GM12865 (cell line): ENCODE results near the gene NKTR.
A peak's percentile ranks its signal among the peaks of the same experiment; 100 is the strongest.

Experiments
- DNase-seq: peaks from one replicate; pipeline ENCODE4 v3.0.0; 2010; ENCODE audit warnings: low read depth
- H3K4me3 ChIP-seq: 2 replicates; pipeline ENCODE4 v1.5.1; 2011; ENCODE audit warnings: mild to moderate bottlenecking, low read depth, low read length, control low read depth
- CTCF ChIP-seq: IDR thresholded peaks from 2 replicates; pipeline ENCODE4 v1.5.1; 2011; ENCODE audit warnings: low read length, control low read depth, low read depth, inconsistent platforms; ENCODE audit not compliant: insufficient read depth; ENCODE audit errors: missing control alignments

NKTR gene

GRCh38 chr3:42658091-42658770 lies 57.7 kb downstream of the NKTR start:
- TF ChIP-seq CTCF = no peak

GRCh38 chr3:42658771-42659390 lies 58.4 kb downstream of the NKTR start:
- no peak overlapping the region for H3K4me3 ChIP-seq
- DNase-seq = no peak
- no peak for TF ChIP-seq CTCF

More at GRCh38 chr3:42658091-42658770, 57.7 kb downstream of the NKTR start:
- no peak for DNase-seq
- H3K4me3 ChIP-seq = no peak overlapping the region

- no peak for TF ChIP-seq CTCF
- no peak overlapping the region for H3K4me3 ChIP-seq
- no peak for DNase-seq
Observed at GRCh38 chr3:42659451-42660130, 59.1 kb downstream of the NKTR start.

GRCh38 chr3:42660131-42660715 lies 59.7 kb downstream of the NKTR start:
- no peak for DNase-seq
- TF ChIP-seq CTCF = no peak
- no peak overlapping the region for H3K4me3 ChIP-seq

GRCh38 chr3:42660898-42661297 lies 60.4 kb downstream of the NKTR start:
- TF ChIP-seq CTCF = no peak
- no peak overlapping the region for H3K4me3 ChIP-seq
- DNase-seq = peak; percentile 42

GRCh38 chr3:42661593-42662022 lies 61.1 kb downstream of the NKTR start:
- no peak for TF ChIP-seq CTCF
- H3K4me3 ChIP-seq = no peak overlapping the region
- DNase-seq = no peak
